Testis (tissue), 3 donors: ENCODE data around the gene CCDC177. TPM values are rescaled to one million over a fixed set of nuclear protein-coding genes. Genes with fewer than 3 reads are reported as not detected.
A peak's percentile ranks its signal among the peaks of the same experiment; 100 is the strongest.
"Not testable (repeated sequence)": the region's sequence is repeated elsewhere in the genome, so short reads cannot be mapped to it uniquely, and the experiment has no call there.

ENCODE experiments used
- DNase-seq: peaks from one replicate; pipeline ENCODE4 v3.0.0-alpha.2; 2019
- H3K27ac ChIP-seq, 2 donors: fragments of 200-600 bp; sonication (generic); one replicate each; pipeline ENCODE4 v1.5.1; 2019
- H3K27me3 ChIP-seq: fragments of 200-600 bp; sonication (generic); one replicate; pipeline ENCODE4 v1.5.1; 2019
- H3K36me3 ChIP-seq: fragments of 200-600 bp; sonication (generic); one replicate; pipeline ENCODE4 v1.5.1; 2017; ENCODE audit warnings: low read depth; ENCODE audit errors: missing control alignments
- H3K4me1 ChIP-seq: fragments of 200-600 bp; sonication (generic); one replicate; pipeline ENCODE4 v1.5.1; 2019
- H3K4me3 ChIP-seq, 2 donors: fragments of 200-600 bp; sonication (generic); one replicate each; pipeline ENCODE4 v1.5.1; 2017 to 2019
- H3K9me3 ChIP-seq: fragments of 200-600 bp; sonication (generic); one replicate; pipeline ENCODE4 v1.5.1; 2017
- CTCF ChIP-seq, 3 experiments: fragments of 450-650 bp in 2 of 3; fragments of 200-600 bp in 1 of 3; sonication (generic) in 1 of 3; IDR thresholded peaks; one replicate each; pipeline ENCODE4 v1.5.1; 2016 to 2019; ENCODE audit warnings: antibody characterized with exemption in 3 of 3, mild to moderate bottlenecking in 2 of 3, moderate library complexity in 1 of 3
- POLR2A ChIP-seq: fragments of 450-650 bp; IDR thresholded peaks from one replicate; pipeline ENCODE4 v1.6.1; 2017; ENCODE audit warnings: antibody characterized with exemption, mild to moderate bottlenecking, moderate library complexity
- WGBS, 2 donors: methylation state at CpG; one replicate each; pipeline ENCODE4 v1.1.5; 2018; 5-methylcytosine and 5-hydroxymethylcytosine counted together
- intact Hi-C: fragments of 100-400 bp; cut with DNase I; formaldehyde crosslinking; loops from one replicate; pipeline ENCODE4 v1.15.1; 2023; ENCODE audit warnings: low total_unique reads
- polyA plus RNA-seq: library from polyadenylated mRNA; stranded (reverse); fragments of 350-450 nt; fragmentation: Illumina TruSeq; extraction: RNeasy Lipid Tissue Mini Kit (QIAGEN cat#74804); gene quantifications from one replicate; pipeline ENCODE4 v1.2.3, GENCODE V29; 2014; ENCODE audit warnings: low read depth, low replicate concordance; ENCODE audit not compliant: insufficient read depth
- total RNA-seq, 2 donors: library from RNA; depleted of rRNA; stranded (reverse); fragments of >200 nt; gene quantifications; one replicate each; pipeline ENCODE4 v1.2.3, GENCODE V29; 2016

The CCDC177 gene
- total and polyA plus RNA-seq, 3 donors from 2014 or later = 0.63 to 1.9 (median 1.7) TPM

- 67 to 82% methylated on average over 3 of the region's 3 CpGs for WGBS, 2 donors
- DNase-seq = no peak
- no peaks in the 10 kb centered on the region for H3K27me3 ChIP-seq
- TF ChIP-seq POLR2A = no peak
- no peak for TF ChIP-seq CTCF (IDR thresholded peaks at IDR 0.05)
- H3K9me3 ChIP-seq = no peaks in the 10 kb centered on the region
- H3K4me1 ChIP-seq = no peaks in the 10 kb centered on the region
- no peaks in the 10 kb centered on the region for H3K36me3 ChIP-seq
- H3K4me3 ChIP-seq = no peak overlapping the region
- H3K27ac ChIP-seq = no peak overlapping the region
- intact Hi-C loops = no loop called here
Observed at GRCh38 chr14:69600304-69600891, 25.7 kb upstream of the CCDC177 start.

- DNase-seq, H3K36me3 ChIP-seq, H3K9me3 ChIP-seq, H3K27ac ChIP-seq, H3K27me3 ChIP-seq, H3K4me3 ChIP-seq, H3K4me1 ChIP-seq, intact Hi-C loops: not testable (repeated sequence)
- WGBS, 2 donors = 89 to 95% methylated on average over 5 of the region's 5 CpGs
Observed at GRCh38 chr14:69599431-69599830, 24.8 kb upstream of the CCDC177 start.

- Histone ChIP-seq H3K27ac (no peak overlapping the region), H3K36me3 (no peaks in the 10 kb centered on the region), H3K4me3 (no peak overlapping the region), H3K9me3 (no peaks in the 10 kb centered on the region), H3K4me1 (no peaks in the 10 kb centered on the region), H3K27me3 (no peaks in the 10 kb centered on the region)
- intact Hi-C loops = no loop called here
- DNase-seq = no peak
- no peak for TF ChIP-seq POLR2A
- TF ChIP-seq CTCF (IDR thresholded peaks at IDR 0.05) = no peak
- 91 to 94% methylated on average over 5 of the region's 5 CpGs for WGBS, 2 donors
Observed at GRCh38 chr14:69595336-69595735, 20.7 kb upstream of the CCDC177 start.

GRCh38 chr14:69594846-69595245 is 20.2 kb upstream of the CCDC177 start:
- intact Hi-C loops = no loop called here
- TF ChIP-seq CTCF (IDR thresholded peaks at IDR 0.05) = no peak
- no peak for TF ChIP-seq POLR2A
- Histone ChIP-seq H3K36me3 (no peaks in the 10 kb centered on the region), H3K4me1 (no peaks in the 10 kb centered on the region), H3K4me3 (no peak overlapping the region), H3K9me3 (no peaks in the 10 kb centered on the region), H3K27ac (no peak overlapping the region), H3K27me3 (no peaks in the 10 kb centered on the region)
- DNase-seq = no peak
- 90 to 91% methylated on average over 6 of the region's 6 CpGs for WGBS, 2 donors

GRCh38 chr14:69593018-69593677 is 18.5 kb upstream of the CCDC177 start:
- 48 to 64% methylated on average over 6 of the region's 6 CpGs for whole genome bisulfite sequencing, 2 donors
- no peaks in the 10 kb centered on the region for H3K4me1 ChIP-seq
- no peaks in the 10 kb centered on the region for H3K9me3 ChIP-seq
- no peak for TF ChIP-seq POLR2A
- TF ChIP-seq CTCF (IDR thresholded peaks at IDR 0.05) = no peak
- H3K36me3 ChIP-seq = no peaks in the 10 kb centered on the region
- no peak overlapping the region for H3K27ac ChIP-seq
- DNase-seq = peak; percentile 54
- no peaks in the 10 kb centered on the region for H3K27me3 ChIP-seq
- no peak overlapping the region for H3K4me3 ChIP-seq
- intact Hi-C loops = no loop called here
